BE2C (cell line): ENCODE results near the gene KCNJ5.

Experiments used
- DNase-seq: peaks from one replicate; pipeline ENCODE4 v3.0.0-alpha.2; 2020
- H3K27me3 ChIP-seq: fragments of 250-450 bp; sonication (Bioruptor Pico); 2 replicates; pipeline ENCODE4 v1.5.1; 2020; ENCODE audit warnings: mild to moderate bottlenecking
- H3K36me3 ChIP-seq: fragments of 250-450 bp; sonication (Bioruptor Pico); 2 replicates; pipeline ENCODE4 v1.5.1; 2020; ENCODE audit warnings: mild to moderate bottlenecking
- H3K4me1 ChIP-seq: fragments of 250-450 bp; sonication (Bioruptor Pico); 2 replicates; pipeline ENCODE4 v1.5.1; 2020
- H3K4me3 ChIP-seq: 2 replicates; pipeline ENCODE4 v1.5.1; 2011; ENCODE audit warnings: low read depth, low read length
- H3K9me3 ChIP-seq: fragments of 250-450 bp; sonication (Bioruptor Pico); 2 replicates; pipeline ENCODE4 v1.5.1; 2020
- CTCF ChIP-seq: IDR thresholded peaks from 2 replicates; pipeline ENCODE4 v1.5.1; 2012; ENCODE audit warnings: mild to moderate bottlenecking, low read depth, low read length

KCNJ5 gene

GRCh38 chr11:128955636-128956035, 64.5 kb downstream of the KCNJ5 start:
- no peak overlapping the region for H3K4me3 ChIP-seq

GRCh38 chr11:128956401-128957201, 65.4 kb downstream of the KCNJ5 start:
- Histone ChIP-seq H3K4me1 (no peaks in the 10 kb centered on the region), H3K9me3 (no peaks in the 10 kb centered on the region), H3K36me3 (no peaks in the 10 kb centered on the region), H3K27me3 (peaks cover 16% of the 10 kb centered on the region), H3K4me3 (no peak overlapping the region)
- DNase-seq = peak; percentile 37
- TF ChIP-seq CTCF = peak; percentile 82

More at GRCh38 chr11:128955636-128956035, 64.5 kb downstream of the KCNJ5 start:
- no peak for TF ChIP-seq CTCF
- DNase-seq = no peak
- Histone ChIP-seq H3K9me3 (no peaks in the 10 kb centered on the region), H3K36me3 (no peaks in the 10 kb centered on the region), H3K4me1 (no peaks in the 10 kb centered on the region), H3K27me3 (peaks cover 14% of the 10 kb centered on the region; the same call in 1 of the 2 replicates)

- H3K27me3 ChIP-seq = peaks cover 18% of the 10 kb centered on the region
- no peak overlapping the region for H3K4me3 ChIP-seq
- H3K9me3 ChIP-seq = no peaks in the 10 kb centered on the region
- H3K4me1 ChIP-seq = no peaks in the 10 kb centered on the region
- H3K36me3 ChIP-seq = no peaks in the 10 kb centered on the region
- DNase-seq = no peak
- no peak for TF ChIP-seq CTCF
Measured at GRCh38 chr11:128957202-128957482, 66.0 kb downstream of the KCNJ5 start.

- TF ChIP-seq CTCF = no peak
- Histone ChIP-seq H3K27me3 (peaks cover 9% of the 10 kb centered on the region), H3K4me3 (no peak overlapping the region), H3K4me1 (no peaks in the 10 kb centered on the region), H3K36me3 (no peaks in the 10 kb centered on the region), H3K9me3 (no peaks in the 10 kb centered on the region)
- DNase-seq = no peak
Measured at GRCh38 chr11:128961645-128962044, 70.5 kb downstream of the KCNJ5 start.

GRCh38 chr11:128962896-128963295, 71.7 kb downstream of the KCNJ5 start:
- no peak for DNase-seq
- H3K36me3 ChIP-seq = no peaks in the 10 kb centered on the region
- no peaks in the 10 kb centered on the region for H3K4me1 ChIP-seq
- H3K9me3 ChIP-seq = no peaks in the 10 kb centered on the region
- no peak overlapping the region for H3K4me3 ChIP-seq
- no peak for TF ChIP-seq CTCF
- peaks cover 9% of the 10 kb centered on the region for H3K27me3 ChIP-seq

GRCh38 chr11:128963744-128964325, 72.7 kb downstream of the KCNJ5 start:
- DNase-seq = no peak
- TF ChIP-seq CTCF = no peak
- Histone ChIP-seq H3K4me3 (no peak overlapping the region), H3K9me3 (no peaks in the 10 kb centered on the region), H3K36me3 (no peaks in the 10 kb centered on the region), H3K27me3 (peaks cover 9% of the 10 kb centered on the region), H3K4me1 (no peaks in the 10 kb centered on the region)
